ENCODE measurements around the gene SASH1. TPM values are rescaled to one million over a fixed set of nuclear protein-coding genes. Genes with fewer than 3 reads are reported as not detected.

Gene SASH1
- total RNA-seq, 1 donor from 2014 or later: 10.2 TPM

DNA sequence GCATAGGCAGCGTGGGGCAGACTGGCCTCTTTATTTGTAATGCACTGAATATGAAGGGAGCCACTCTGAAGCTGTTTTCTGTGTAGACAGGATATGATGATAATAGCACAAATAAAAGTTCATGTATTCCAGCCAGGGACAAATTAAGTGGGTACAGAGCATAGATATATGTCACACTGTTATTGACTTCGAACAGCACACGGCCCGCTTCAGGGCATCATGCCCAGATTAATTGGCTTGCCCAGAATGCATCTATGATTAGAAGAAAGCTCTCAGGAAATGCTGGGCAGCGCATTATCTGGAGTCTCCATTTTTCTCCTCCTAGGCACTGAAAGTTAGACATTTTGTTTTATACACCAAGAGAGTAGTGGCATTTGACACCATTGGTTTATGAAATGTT lies 26.3 kb upstream of the SASH1 start:
- no peak overlapping the region for H3K9ac ChIP-seq

DNA sequence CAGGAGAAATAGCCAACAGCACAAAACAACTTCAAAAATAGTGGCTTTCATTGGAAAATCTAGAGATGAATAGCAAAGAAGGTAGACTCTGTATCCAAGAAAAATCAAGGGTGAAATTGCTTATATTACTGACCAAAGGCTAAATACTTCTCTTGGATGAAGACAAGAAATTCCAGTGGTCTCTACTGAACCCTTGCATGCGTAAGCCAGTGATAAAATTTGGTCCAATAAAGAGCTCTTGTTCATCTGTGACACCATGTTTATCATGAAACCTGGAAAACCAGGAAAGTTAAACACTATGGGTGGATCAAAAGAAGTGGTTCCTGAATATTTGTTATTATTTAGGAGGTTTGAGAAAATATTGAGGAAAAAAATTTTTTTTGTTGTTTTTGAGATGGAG lies 25.6 kb upstream of the SASH1 start:
- peaks cover 17% of the 10 kb centered on the region for H3K4me1 Mint-ChIP-seq
- no peak overlapping the region for H3K4me3 ChIP-seq
- H3K9ac ChIP-seq: no peak overlapping the region
- no peaks in the 10 kb centered on the region for H3K9me3 ChIP-seq (ENCODE audit: low read depth)
- H2AFZ ChIP-seq (replicated peaks): no peak overlapping the region
- no peaks in the 10 kb centered on the region for H3K79me2 ChIP-seq (ENCODE audit: low read depth)
- H3K27me3 ChIP-seq: no peaks in the 10 kb centered on the region
- no peaks in the 10 kb centered on the region for H3K36me3 ChIP-seq
- no peak for DNase-seq (ENCODE audit: low spot score)
- no peaks in the 10 kb centered on the region for H3K27me3 Mint-ChIP-seq (ENCODE audit: insufficient read depth, low read depth)
- no peak overlapping the region for H3K4me2 ChIP-seq
- no peak overlapping the region for H3K4me3 Mint-ChIP-seq
- no peaks in the 10 kb centered on the region for H3F3A ChIP-seq (ENCODE audit: low read depth)
- TF ChIP-seq EZH2 (IDR thresholded peaks at IDR 0.05) (no peak), EZH2phosphoT487 (IDR thresholded peaks at IDR 0.05) (no peak)
- TF ChIP-seq, protein P1, sequence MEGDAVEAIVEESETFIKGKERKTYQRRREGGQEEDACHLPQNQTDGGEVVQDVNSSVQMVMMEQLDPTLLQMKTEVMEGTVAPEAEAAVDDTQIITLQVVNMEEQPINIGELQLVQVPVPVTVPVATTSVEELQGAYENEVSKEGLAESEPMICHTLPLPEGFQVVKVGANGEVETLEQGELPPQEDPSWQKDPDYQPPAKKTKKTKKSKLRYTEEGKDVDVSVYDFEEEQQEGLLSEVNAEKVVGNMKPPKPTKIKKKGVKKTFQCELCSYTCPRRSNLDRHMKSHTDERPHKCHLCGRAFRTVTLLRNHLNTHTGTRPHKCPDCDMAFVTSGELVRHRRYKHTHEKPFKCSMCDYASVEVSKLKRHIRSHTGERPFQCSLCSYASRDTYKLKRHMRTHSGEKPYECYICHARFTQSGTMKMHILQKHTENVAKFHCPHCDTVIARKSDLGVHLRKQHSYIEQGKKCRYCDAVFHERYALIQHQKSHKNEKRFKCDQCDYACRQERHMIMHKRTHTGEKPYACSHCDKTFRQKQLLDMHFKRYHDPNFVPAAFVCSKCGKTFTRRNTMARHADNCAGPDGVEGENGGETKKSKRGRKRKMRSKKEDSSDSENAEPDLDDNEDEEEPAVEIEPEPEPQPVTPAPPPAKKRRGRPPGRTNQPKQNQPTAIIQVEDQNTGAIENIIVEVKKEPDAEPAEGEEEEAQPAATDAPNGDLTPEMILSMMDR (IDR thresholded peaks at IDR 0.05): no peak
- H3K4me1 ChIP-seq: peaks cover 6% of the 10 kb centered on the region
- no peaks in the 10 kb centered on the region for H3K9me3 Mint-ChIP-seq
- no peak overlapping the region for H3K27ac ChIP-seq
- no peak overlapping the region for H3K27ac Mint-ChIP-seq
- no peaks in the 10 kb centered on the region for H4K20me1 ChIP-seq (ENCODE audit: low read depth)
- peaks cover 3% of the 10 kb centered on the region for H3K36me3 Mint-ChIP-seq

More for the DNA sequence above, 26.3 kb upstream of the SASH1 start:
- Histone ChIP-seq H3K4me3 (no peak overlapping the region), H3K27me3 (no peaks in the 10 kb centered on the region), H4K20me1 (ENCODE audit: low read depth) (no peaks in the 10 kb centered on the region), H2AFZ (replicated peaks) (no peak overlapping the region), H3K36me3 (no peaks in the 10 kb centered on the region), H3F3A (ENCODE audit: low read depth) (no peaks in the 10 kb centered on the region), H3K79me2 (ENCODE audit: low read depth) (no peaks in the 10 kb centered on the region), H3K27ac (no peak overlapping the region), H3K4me2 (no peak overlapping the region), H3K4me1 (peaks cover 6% of the 10 kb centered on the region), H3K9me3 (ENCODE audit: low read depth) (no peaks in the 10 kb centered on the region)
- Mint-ChIP-seq H3K36me3 (peaks cover 3% of the 10 kb centered on the region), H3K27ac (no peak overlapping the region), H3K4me1 (peaks cover 17% of the 10 kb centered on the region), H3K9me3 (no peaks in the 10 kb centered on the region), H3K4me3 (no peak overlapping the region), H3K27me3 (ENCODE audit: insufficient read depth, low read depth) (no peaks in the 10 kb centered on the region)
- no peak for TF ChIP-seq EZH2 (IDR thresholded peaks at IDR 0.05)
- no peak for TF ChIP-seq EZH2phosphoT487 (IDR thresholded peaks at IDR 0.05)
- TF ChIP-seq, protein P1 (IDR thresholded peaks at IDR 0.05): no peak
- no peak for DNase-seq (ENCODE audit: low spot score)

DNA sequence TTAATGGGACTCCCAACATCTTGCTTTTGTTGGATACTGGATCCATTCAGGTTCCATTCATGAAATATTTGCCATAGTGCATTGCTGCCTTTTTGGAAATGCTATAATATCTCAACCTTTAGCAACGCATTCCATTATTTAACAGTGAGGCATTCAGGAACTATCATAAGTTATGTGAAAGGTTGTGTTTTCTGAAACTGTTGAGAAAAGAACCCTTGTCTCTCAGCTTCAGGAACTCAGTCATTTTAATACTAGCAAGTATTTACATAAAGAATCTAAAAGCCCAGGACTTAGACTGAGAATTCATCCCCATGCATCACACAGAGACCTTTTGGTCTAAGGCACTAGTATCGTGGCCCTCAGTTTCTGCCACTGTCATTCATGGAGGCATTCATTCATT lies 24.9 kb upstream of the SASH1 start:
- Mint-ChIP-seq H3K27ac (no peak overlapping the region), H3K4me3 (no peak overlapping the region), H3K36me3 (peaks cover 3% of the 10 kb centered on the region), H3K9me3 (no peaks in the 10 kb centered on the region), H3K27me3 (ENCODE audit: insufficient read depth, low read depth) (peaks cover 3% of the 10 kb centered on the region), H3K4me1 (peaks cover 16% of the 10 kb centered on the region)
- Histone ChIP-seq H2AFZ (replicated peaks) (no peak overlapping the region), H3K4me1 (peaks cover 6% of the 10 kb centered on the region), H3K27ac (no peak overlapping the region), H3K9me3 (ENCODE audit: low read depth) (no peaks in the 10 kb centered on the region), H3K79me2 (ENCODE audit: low read depth) (no peaks in the 10 kb centered on the region), H3K4me2 (no peak overlapping the region), H3K36me3 (no peaks in the 10 kb centered on the region), H3K4me3 (no peak overlapping the region), H3F3A (ENCODE audit: low read depth) (no peaks in the 10 kb centered on the region), H3K27me3 (no peaks in the 10 kb centered on the region), H3K9ac (no peak overlapping the region), H4K20me1 (ENCODE audit: low read depth) (no peaks in the 10 kb centered on the region)
- no peak for DNase-seq (ENCODE audit: low spot score)
- no peak for TF ChIP-seq EZH2phosphoT487 (IDR thresholded peaks at IDR 0.05)
- TF ChIP-seq, protein P1 (IDR thresholded peaks at IDR 0.05): no peak
- TF ChIP-seq EZH2 (IDR thresholded peaks at IDR 0.05): no peak
